CD14-positive monocyte (primary cell): ENCODE results near the gene SIK3. TPM values are rescaled to one million over a fixed set of nuclear protein-coding genes. Genes with fewer than 3 reads are reported as not detected.

Experiments
- DNase-seq, 3 donors: peaks; one replicate each; pipeline ENCODE4 v3.0.0-alpha.2; 2011 to 2022
- H2AFZ ChIP-seq: 2 replicates; pipeline ENCODE4 v1.6.0; 2012; ENCODE audit warnings: mild to moderate bottlenecking, low read depth, low read length, inconsistent platforms; ENCODE audit not compliant: insufficient read depth, poor library complexity, severe bottlenecking
- H3K27ac ChIP-seq, 2 donors: 1 replicate in 1 of 2; 2 replicates in 1 of 2; pipeline ENCODE4 v1.5.1; 2012 to 2013; ENCODE audit warnings: low read length in 2 of 2, control low read depth in 1 of 2, inconsistent platforms in 1 of 2, low read depth in 1 of 2, mild to moderate bottlenecking in 1 of 2
- H3K27me3 ChIP-seq, 2 donors: one replicate each; pipeline versions ENCODE4 v1.6.0 to v1.6.1; 2011 to 2013; ENCODE audit warnings: low read length in 2 of 2; ENCODE audit not compliant: control insufficient read depth in 2 of 2, insufficient read depth in 2 of 2
- H3K36me3 ChIP-seq, 2 donors: replicated peaks in 1 of 2; 1 replicate in 1 of 2; 2 replicates in 1 of 2; pipeline versions ENCODE4 v1.5.1 to v1.6.1; 2012 to 2013; ENCODE audit warnings: low read length in 2 of 2, control low read depth in 1 of 2, inconsistent platforms in 1 of 2, mild to moderate bottlenecking in 1 of 2; ENCODE audit not compliant: insufficient read depth in 2 of 2, control insufficient read depth in 1 of 2
- H3K4me1 ChIP-seq, 2 donors: 1 replicate in 1 of 2; 2 replicates in 1 of 2; pipeline versions ENCODE4 v1.5.1 to v1.6.1; 2012 to 2013; ENCODE audit warnings: low read length in 2 of 2, control low read depth in 1 of 2, inconsistent platforms in 1 of 2, mild to moderate bottlenecking in 1 of 2, moderate library complexity in 1 of 2; ENCODE audit not compliant: insufficient read depth in 2 of 2, control insufficient read depth in 1 of 2
- H3K4me2 ChIP-seq: replicated peaks from 2 replicates; pipeline ENCODE3; 2012; ENCODE audit warnings: low read length, moderate library complexity, mild to moderate bottlenecking; ENCODE audit not compliant: poor library complexity, severe bottlenecking; ENCODE audit errors: extremely low read depth
- H3K4me3 ChIP-seq, 3 experiments: fragments of 200-600 bp in 1 of 3; sonication (generic) in 1 of 3; replicated peaks in 1 of 3; 1 replicate in 2 of 3; 2 replicates in 1 of 3; pipeline ENCODE4 v1.5.1; 2011 to 2013; ENCODE audit warnings: low read length in 3 of 3, mild to moderate bottlenecking in 3 of 3, control low read depth in 2 of 3, low read depth in 2 of 3, inconsistent platforms in 1 of 3, moderate library complexity in 1 of 3
- H3K79me2 ChIP-seq: 2 replicates; pipeline ENCODE4 v1.6.0; 2012; ENCODE audit warnings: mild to moderate bottlenecking, control low read depth, inconsistent platforms, low read length, moderate library complexity; ENCODE audit not compliant: insufficient read depth
- H3K9ac ChIP-seq: 2 replicates; pipeline ENCODE4 v1.6.0; 2017; ENCODE audit warnings: low read length, mild to moderate bottlenecking; ENCODE audit not compliant: insufficient read depth, poor library complexity, severe bottlenecking
- H3K9me3 ChIP-seq, 2 donors: replicated peaks in 1 of 2; 1 replicate in 1 of 2; 2 replicates in 1 of 2; pipeline versions ENCODE4 v1.5.1 to v1.6.1; 2012 to 2013; ENCODE audit warnings: low read length in 2 of 2, control low read depth in 1 of 2; ENCODE audit not compliant: control insufficient read depth in 1 of 2, insufficient read depth in 1 of 2
- H4K20me1 ChIP-seq: 2 replicates; pipeline ENCODE4 v1.6.0; 2012; ENCODE audit warnings: mild to moderate bottlenecking, low read length, control low read depth, moderate library complexity; ENCODE audit not compliant: insufficient read depth
- H3K27ac Mint-ChIP-seq, 7 donors: one replicate each; pipeline ENCODE4 v1.8.0; 2020; ENCODE audit warnings: mild to moderate bottlenecking in 7 of 7, mixed read lengths in 7 of 7, moderate library complexity in 6 of 7, inconsistent platforms in 2 of 7
- H3K27me3 Mint-ChIP-seq, 3 donors: one replicate each; pipeline ENCODE4 v1.8.0; 2021 to 2022; ENCODE audit warnings: low read depth in 3 of 3, mild to moderate bottlenecking in 3 of 3, mixed read lengths in 3 of 3, moderate library complexity in 3 of 3, inconsistent platforms in 1 of 3
- H3K36me3 Mint-ChIP-seq, 2 donors: one replicate each; pipeline ENCODE4 v1.8.0; 2020; ENCODE audit warnings: mixed read lengths in 2 of 2, inconsistent platforms in 1 of 2, mild to moderate bottlenecking in 1 of 2
- H3K4me1 Mint-ChIP-seq: one replicate; pipeline ENCODE4 v1.8.0; 2020; ENCODE audit warnings: mild to moderate bottlenecking, mixed read lengths
- H3K4me3 Mint-ChIP-seq, 2 donors: one replicate each; pipeline ENCODE4 v1.8.0; 2020; ENCODE audit warnings: mild to moderate bottlenecking in 2 of 2, mixed read lengths in 2 of 2, moderate library complexity in 1 of 2
- H3K9me3 Mint-ChIP-seq, 7 donors: one replicate each; pipeline ENCODE4 v1.8.0; 2020 to 2022; ENCODE audit warnings: mixed read lengths in 7 of 7, mild to moderate bottlenecking in 6 of 7, moderate library complexity in 6 of 7, inconsistent platforms in 2 of 7
- WGBS: methylation state at CpG from one replicate; pipeline ENCODE4 v1.1.5; 2013; ENCODE audit warnings: missing lambda C conversion rate; ENCODE audit not compliant: insufficient coverage; 5-methylcytosine and 5-hydroxymethylcytosine counted together
- intact Hi-C, 2 donors: fragments of 100-400 bp; cut with micrococcal nuclease; formaldehyde crosslinking; loops; one replicate each; pipeline versions ENCODE4 v1.15.0 to v1.15.1; 2023
- polyA plus RNA-seq, 3 donors: library from polyadenylated mRNA; depleted of rRNA in 1 of 3; unstranded in 2 of 3; stranded (reverse) in 1 of 3; fragments of 300-500 nt in 2 of 3; fragments of >200 nt in 1 of 3; fragmentation: Illumina TruSeq in 2 of 3; gene quantifications; 1 replicate in 2 of 3; 2 replicates in 1 of 3; pipeline ENCODE4 v1.2.3, GENCODE V29; 2012 to 2021
- TF ChIP-seq, protein P1 (sequence below): fragments of 200-600 bp; IDR thresholded peaks from one replicate; pipeline ENCODE4 v1.8.0; 2022; ENCODE audit warnings: antibody characterized with exemption, mild to moderate bottlenecking

Gene SIK3
- polyA plus RNA-seq, 3 donors: 18.3 to 142 (median 20.0) TPM

DNA sequence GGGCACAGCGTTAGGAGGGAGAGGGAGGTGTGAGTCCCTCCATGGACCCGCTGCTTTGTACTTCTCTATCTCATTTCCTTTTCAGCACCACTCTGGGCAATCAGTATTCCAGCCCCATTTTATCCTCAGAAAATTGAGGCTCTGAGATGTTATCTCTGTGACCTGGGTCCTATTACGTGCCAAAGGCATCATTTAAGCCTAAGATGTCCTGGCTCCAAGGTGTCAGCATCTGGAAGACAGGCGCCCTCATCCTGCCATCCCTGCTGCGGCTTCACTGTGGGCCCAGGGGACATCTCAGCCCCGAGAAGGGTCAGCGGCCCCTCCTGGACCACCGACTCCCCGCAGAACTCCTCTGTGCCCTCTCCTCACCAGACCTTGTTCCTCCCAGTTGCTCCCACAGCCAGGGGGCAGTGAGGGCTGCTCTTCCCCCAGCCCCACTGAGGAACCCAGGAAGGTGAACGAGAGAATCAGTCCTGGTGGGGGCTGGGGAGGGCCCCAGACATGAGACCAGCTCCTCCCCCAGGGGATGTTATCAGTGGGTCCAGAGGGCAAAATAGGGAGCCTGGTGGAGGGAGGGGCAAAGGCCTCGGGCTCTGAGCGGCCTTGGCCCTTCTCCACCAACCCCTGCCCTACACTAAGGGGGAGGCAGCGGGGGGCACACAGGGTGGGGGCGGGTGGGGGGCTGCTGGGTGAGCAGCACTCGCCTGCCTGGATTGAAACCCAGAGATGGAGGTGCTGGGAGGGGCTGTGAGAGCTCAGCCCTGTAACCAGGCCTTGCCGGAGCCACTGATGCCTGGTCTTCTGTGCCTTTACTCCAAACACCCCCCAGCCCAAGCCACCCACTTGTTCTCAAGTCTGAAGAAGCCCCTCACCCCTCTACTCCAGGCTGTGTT, 269.4 kb downstream of the SIK3 start:
- TF ChIP-seq, protein P1, sequence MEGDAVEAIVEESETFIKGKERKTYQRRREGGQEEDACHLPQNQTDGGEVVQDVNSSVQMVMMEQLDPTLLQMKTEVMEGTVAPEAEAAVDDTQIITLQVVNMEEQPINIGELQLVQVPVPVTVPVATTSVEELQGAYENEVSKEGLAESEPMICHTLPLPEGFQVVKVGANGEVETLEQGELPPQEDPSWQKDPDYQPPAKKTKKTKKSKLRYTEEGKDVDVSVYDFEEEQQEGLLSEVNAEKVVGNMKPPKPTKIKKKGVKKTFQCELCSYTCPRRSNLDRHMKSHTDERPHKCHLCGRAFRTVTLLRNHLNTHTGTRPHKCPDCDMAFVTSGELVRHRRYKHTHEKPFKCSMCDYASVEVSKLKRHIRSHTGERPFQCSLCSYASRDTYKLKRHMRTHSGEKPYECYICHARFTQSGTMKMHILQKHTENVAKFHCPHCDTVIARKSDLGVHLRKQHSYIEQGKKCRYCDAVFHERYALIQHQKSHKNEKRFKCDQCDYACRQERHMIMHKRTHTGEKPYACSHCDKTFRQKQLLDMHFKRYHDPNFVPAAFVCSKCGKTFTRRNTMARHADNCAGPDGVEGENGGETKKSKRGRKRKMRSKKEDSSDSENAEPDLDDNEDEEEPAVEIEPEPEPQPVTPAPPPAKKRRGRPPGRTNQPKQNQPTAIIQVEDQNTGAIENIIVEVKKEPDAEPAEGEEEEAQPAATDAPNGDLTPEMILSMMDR: no peak
- Histone ChIP-seq H3K9me3 (no peaks in the 10 kb centered on the region), H3K9ac (no peak overlapping the region)

DNA sequence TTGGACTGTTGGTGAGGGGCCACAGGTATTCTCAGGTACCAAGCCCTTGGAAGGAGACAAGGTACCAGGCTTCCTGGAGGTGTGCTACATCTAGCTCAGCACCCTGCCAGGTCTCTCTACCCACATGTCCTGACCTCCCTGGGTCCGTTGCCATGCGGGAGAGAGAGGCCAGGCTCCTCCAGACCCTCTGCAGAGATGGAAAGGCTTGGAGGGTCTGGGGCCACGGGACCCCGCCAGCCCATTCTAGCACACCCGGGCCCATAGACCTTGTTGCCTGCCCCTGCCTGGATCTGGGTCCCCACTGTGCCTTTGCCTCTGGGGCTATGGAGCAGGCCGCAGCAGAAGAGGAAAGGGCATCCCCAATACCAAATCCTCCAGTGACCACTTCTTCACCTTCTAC, 270.8 kb downstream of the SIK3 start:
- no peaks in the 10 kb centered on the region for H3K79me2 ChIP-seq
- H3K9me3 ChIP-seq: no peaks in the 10 kb centered on the region
- no peaks in the 10 kb centered on the region for H3K4me1 ChIP-seq
- no peak for DNase-seq
- Mint-ChIP-seq H3K27me3 (peaks cover 1 to 3% (median 3%) of the 10 kb centered on the region in 3 donors), H3K4me1 (no peaks in the 10 kb centered on the region), H3K4me3 (no peak overlapping the region), H3K27ac (no peak overlapping the region), H3K36me3 (no peaks in the 10 kb centered on the region), H3K9me3 (no peaks in the 10 kb centered on the region)
- H2AFZ ChIP-seq: no peak overlapping the region
- intact Hi-C loops: no loop called here
- TF ChIP-seq, protein P1: no peak
- H4K20me1 ChIP-seq: no peaks in the 10 kb centered on the region
- WGBS: 94% methylated on average over 3 of the region's 6 CpGs
- H3K4me3 ChIP-seq: no peak overlapping the region
- H3K4me2 ChIP-seq: no peak overlapping the region
- H3K27me3 ChIP-seq: no peaks in the 10 kb centered on the region
- no peak overlapping the region for H3K27ac ChIP-seq
- H3K36me3 ChIP-seq: no peaks in the 10 kb centered on the region
- H3K9ac ChIP-seq: no peak overlapping the region

More for the DNA sequence above, 269.4 kb downstream of the SIK3 start:
- Mint-ChIP-seq H3K27ac (no peak overlapping the region), H3K27me3 (peaks cover 1 to 4% (median 3%) of the 10 kb centered on the region in 3 donors), H3K36me3 (no peaks in the 10 kb centered on the region), H3K4me3 (no peak overlapping the region), H3K4me1 (no peaks in the 10 kb centered on the region), H3K9me3 (no peaks in the 10 kb centered on the region)
- Histone ChIP-seq H3K4me2 (no peak overlapping the region), H4K20me1 (no peaks in the 10 kb centered on the region), H3K36me3 (no peaks in the 10 kb centered on the region), H3K4me3 (no peak overlapping the region), H3K79me2 (no peaks in the 10 kb centered on the region), H3K27ac (no peak overlapping the region), H3K4me1 (no peaks in the 10 kb centered on the region), H2AFZ (no peak overlapping the region), H3K27me3 (no peaks in the 10 kb centered on the region)
- 90% methylated on average over 5 of the region's 16 CpGs for WGBS
- intact Hi-C loops: no loop called here
- no peak for DNase-seq
